DMS 273 treated with DMSO at 0.1 percent for 48 hours (cell line): Measurements from ENCODE around the gene CDC45.

Experiments used
- DNase-seq: peaks from one replicate; lab custom pipeline; 2025; lab: John Stamatoyannopoulos, UW

Gene CDC45

GRCh38 chr22:19495562-19496323 lies 16.0 kb downstream of the CDC45 start:
- no peak for DNase-seq

- no peak for DNase-seq
Observed at GRCh38 chr22:19496324-19496630, 16.6 kb downstream of the CDC45 start.

GRCh38 chr22:19497245-19497644 lies 17.5 kb downstream of the CDC45 start:
- DNase-seq = no peak

GRCh38 chr22:19498154-19498865 lies 18.6 kb downstream of the CDC45 start:
- DNase-seq = no peak

- no peak for DNase-seq
Observed at GRCh38 chr22:19498866-19499190, 19.1 kb downstream of the CDC45 start.

GRCh38 chr22:19499236-19499879 lies 19.6 kb downstream of the CDC45 start:
- DNase-seq = no peak

- no peak for DNase-seq
Observed at GRCh38 chr22:19499880-19500242, 20.1 kb downstream of the CDC45 start.

GRCh38 chr22:19501897-19502447 lies 22.3 kb downstream of the CDC45 start:
- DNase-seq = no peak

- no peak for DNase-seq
Observed at GRCh38 chr22:19503367-19503766, 23.6 kb downstream of the CDC45 start.

GRCh38 chr22:19503869-19504268 lies 24.1 kb downstream of the CDC45 start:
- DNase-seq = no peak

- no peak for DNase-seq
Observed at GRCh38 chr22:19504900-19505734, 25.4 kb downstream of the CDC45 start.

- DNase-seq = no peak
Observed at GRCh38 chr22:19505735-19506126, 26.0 kb downstream of the CDC45 start.

- DNase-seq = no peak
Observed at GRCh38 chr22:19506212-19506611, 26.5 kb downstream of the CDC45 start.

GRCh38 chr22:19507534-19507861 lies 27.8 kb downstream of the CDC45 start:
- DNase-seq = no peak

- DNase-seq = no peak
Observed at GRCh38 chr22:19508024-19508776, 28.5 kb downstream of the CDC45 start.

- DNase-seq = no peak
Observed at GRCh38 chr22:19509191-19509590, 29.5 kb downstream of the CDC45 start.

- no peak for DNase-seq
Observed at GRCh38 chr22:19509923-19510322, 30.2 kb downstream of the CDC45 start.

GRCh38 chr22:19510919-19511341 lies 31.2 kb downstream of the CDC45 start:
- DNase-seq = no peak

- DNase-seq = no peak
Observed at GRCh38 chr22:19513823-19514222, 34.1 kb downstream of the CDC45 start.

GRCh38 chr22:19514831-19515565 lies 35.3 kb downstream of the CDC45 start:
- peak; percentile 82 for DNase-seq
